ENCODE measurements around the gene LAD1.

LAD1 gene

GRCh38 chr1:201391651-201392511 is 7.2 kb downstream of the LAD1 start:
- no peak for DNase-seq

- no peak for DNase-seq
Observed at GRCh38 chr1:201391225-201391624, 7.9 kb downstream of the LAD1 start.

- DNase-seq: no peak
Observed at GRCh38 chr1:201389051-201389450, 10.1 kb downstream of the LAD1 start.

GRCh38 chr1:201386208-201386607 is 12.9 kb downstream of the LAD1 start:
- DNase-seq: no peak

GRCh38 chr1:201385299-201385891 is 13.7 kb downstream of the LAD1 start:
- peak in 9 of 56 donors; percentile 3 to 41 (median 10) for DNase-seq

- no peak for DNase-seq
Observed at GRCh38 chr1:201384406-201384782, 14.7 kb downstream of the LAD1 start.

- DNase-seq: no peak
Observed at GRCh38 chr1:201383647-201384405, 15.3 kb downstream of the LAD1 start.

- no peak for DNase-seq
Observed at GRCh38 chr1:201381130-201381529, 18.0 kb downstream of the LAD1 start.

GRCh38 chr1:201379733-201380242 is 19.3 kb downstream of the LAD1 start:
- DNase-seq: no peak

- no peak for DNase-seq
Observed at GRCh38 chr1:201378804-201379203, 20.3 kb downstream of the LAD1 start.

GRCh38 chr1:201377611-201378092 is 21.5 kb downstream of the LAD1 start, which contains the start of gene TNNT2:
TSS of gene TNNT2 (minus strand) at chr1:201377680. CDS start at chr1:201373254, 4,426 bp downstream.
- DNase-seq: peak in 4 of 56 donors; percentile 7 to 36 (median 14)

GRCh38 chr1:201376464-201377374 is 22.4 kb downstream of the LAD1 start:
- DNase-seq: no peak

- no peak for DNase-seq
Observed at GRCh38 chr1:201376107-201376463, 23.0 kb downstream of the LAD1 start.

- DNase-seq: no peak
Observed at GRCh38 chr1:201375169-201375568, 24.0 kb downstream of the LAD1 start.

GRCh38 chr1:201374364-201374763 is 24.8 kb downstream of the LAD1 start:
- no peak for DNase-seq

- no peak for DNase-seq
Observed at GRCh38 chr1:201371792-201372191, 27.3 kb downstream of the LAD1 start.

- no peak for DNase-seq
Observed at GRCh38 chr1:201371276-201371675, 27.8 kb downstream of the LAD1 start.

GRCh38 chr1:201370500-201370899 is 28.6 kb downstream of the LAD1 start:
- no peak for DNase-seq

- no peak for DNase-seq
Observed at GRCh38 chr1:201369209-201369608, 29.9 kb downstream of the LAD1 start.

GRCh38 chr1:201366696-201367095 is 32.4 kb downstream of the LAD1 start:
- no peak for DNase-seq

GRCh38 chr1:201365251-201365650 is 33.9 kb downstream of the LAD1 start:
- DNase-seq: no peak
